WTC11 (cell line): Measurements from ENCODE around the gene CELF1. TPM values are rescaled to one million over a fixed set of nuclear protein-coding genes. Genes with fewer than 3 reads are reported as not detected.

Experiments used
- ATAC-seq: fragments of 200-7000 bp; cut with Tn5 transposase; 2 replicates; pipeline ENCODE4 v1.10.0; 2021; ENCODE audit warnings: mild to moderate bottlenecking, moderate library complexity
- CTCF ChIA-PET: fragments of 300-600 bp; sonication (Branson Sonifier 250); formaldehyde crosslinking; loops from one replicate; lab custom pipeline; 2021; ENCODE audit warnings: antibody characterized with exemption; lab: Charles Lee
- POLR2A ChIA-PET: fragments of 350-600 bp; sonication (Branson Sonifier 250); formaldehyde crosslinking; loops from one replicate; lab custom pipeline; 2021; ENCODE audit warnings: antibody characterized with exemption; lab: Charles Lee
- DNase-seq: peaks from one replicate; pipeline ENCODE4 v3.0.0; 2021; ENCODE audit warnings: low spot score
- H3K27ac Mint-ChIP-seq: 2 replicates; pipeline ENCODE4 v1.8.0; 2021; ENCODE audit warnings: mixed read lengths
- H3K27me3 Mint-ChIP-seq: 2 replicates; pipeline ENCODE4 v1.8.0; 2021; ENCODE audit warnings: low read depth, mild to moderate bottlenecking, moderate library complexity, mixed read lengths
- H3K36me3 Mint-ChIP-seq: 2 replicates; pipeline ENCODE4 v1.8.0; 2021; ENCODE audit warnings: mixed read lengths
- H3K4me1 Mint-ChIP-seq: 2 replicates; pipeline ENCODE4 v1.8.0; 2022; ENCODE audit warnings: mixed read lengths
- H3K4me3 Mint-ChIP-seq: 2 replicates; pipeline ENCODE4 v1.8.0; 2021; ENCODE audit warnings: mild to moderate bottlenecking, moderate library complexity, mixed read lengths
- H3K9me3 Mint-ChIP-seq: 2 replicates; pipeline ENCODE4 v1.8.0; 2021; ENCODE audit warnings: mixed read lengths
- ATF2 ChIP-seq: sonication (generic); formaldehyde crosslinking; IDR thresholded peaks from 2 replicates; pipeline ENCODE4 v1.8.1; 2022; ENCODE audit warnings: low read depth, missing genetic modification reagents, borderline replicate concordance
- CBFB ChIP-seq: sonication (generic); formaldehyde crosslinking; IDR thresholded peaks from 2 replicates; pipeline ENCODE4 v1.8.1; 2022; ENCODE audit warnings: mild to moderate bottlenecking, low read depth, missing genetic modification reagents
- EMX1 ChIP-seq: fragments of 250-450 bp; sonication (Bioruptor Pico); IDR thresholded peaks from 2 replicates; pipeline ENCODE4 v1.8.0; 2021; ENCODE audit warnings: mild to moderate bottlenecking
- ERG ChIP-seq: fragments of 250-450 bp; sonication (Bioruptor Pico); IDR thresholded peaks from 2 replicates; pipeline ENCODE4 v1.8.0; 2021; ENCODE audit warnings: mild to moderate bottlenecking
- ETV6 ChIP-seq: sonication (generic); formaldehyde crosslinking; IDR thresholded peaks from 2 replicates; pipeline ENCODE4 v1.8.1; 2022; ENCODE audit warnings: mild to moderate bottlenecking, missing genetic modification reagents
- FOXP4 ChIP-seq: sonication (generic); formaldehyde crosslinking; IDR thresholded peaks from 2 replicates; pipeline ENCODE4 v1.8.0; 2022; ENCODE audit warnings: mild to moderate bottlenecking, missing genetic modification reagents
- JUN ChIP-seq: sonication (generic); formaldehyde crosslinking; IDR thresholded peaks from 2 replicates; pipeline ENCODE4 v1.8.0; 2023; ENCODE audit warnings: mild to moderate bottlenecking, missing genetic modification reagents
- MYBL2 ChIP-seq: sonication (generic); formaldehyde crosslinking; IDR thresholded peaks from 2 replicates; pipeline ENCODE4 v1.8.1; 2023; ENCODE audit warnings: mild to moderate bottlenecking, moderate library complexity, missing genetic modification reagents
- NFYB ChIP-seq: sonication (generic); formaldehyde crosslinking; conservative IDR thresholded peaks from 2 replicates; pipeline ENCODE4 v1.8.0; 2022; ENCODE audit warnings: low read depth, missing genetic modification reagents
- NR3C1 ChIP-seq: sonication (generic); formaldehyde crosslinking; conservative IDR thresholded peaks from 2 replicates; pipeline ENCODE4 v1.8.1; 2023; ENCODE audit warnings: low read depth, mild to moderate bottlenecking, missing genetic modification reagents
- RORB ChIP-seq: fragments of 250-450 bp; sonication (Bioruptor Pico); IDR thresholded peaks from 2 replicates; pipeline ENCODE4 v1.9.0; 2021; ENCODE audit warnings: mild to moderate bottlenecking
- TEAD1 ChIP-seq: sonication (generic); formaldehyde crosslinking; IDR thresholded peaks from 2 replicates; pipeline ENCODE4 v1.8.0; 2022; ENCODE audit warnings: mild to moderate bottlenecking, missing genetic modification reagents
- USF1 ChIP-seq: sonication (generic); formaldehyde crosslinking; IDR thresholded peaks from 2 replicates; pipeline ENCODE4 v1.8.0; 2022; ENCODE audit warnings: mild to moderate bottlenecking, missing genetic modification reagents
- ZNF121 ChIP-seq: sonication (generic); formaldehyde crosslinking; IDR thresholded peaks from 2 replicates; pipeline ENCODE4 v1.8.0; 2023; ENCODE audit warnings: missing genetic modification reagents
- ZNF281 ChIP-seq: sonication (generic); formaldehyde crosslinking; IDR thresholded peaks from 2 replicates; pipeline ENCODE4 v1.8.0; 2023; ENCODE audit warnings: mild to moderate bottlenecking, missing genetic modification reagents
- total RNA-seq: library from RNA; stranded (reverse); gene quantifications from 3 replicates; pipeline ENCODE4 v1.2.3, GENCODE V29; 2021
- TF ChIP-seq, protein P1 (sequence below): sonication (generic); formaldehyde crosslinking; IDR thresholded peaks from 2 replicates; pipeline ENCODE4 v1.8.1; 2023; ENCODE audit warnings: mild to moderate bottlenecking, missing genetic modification reagents, moderate library complexity
- TF ChIP-seq, protein P2 (sequence below): sonication (generic); formaldehyde crosslinking; IDR thresholded peaks from 2 replicates; pipeline ENCODE4 v1.8.1; 2023; ENCODE audit warnings: mild to moderate bottlenecking, missing genetic modification reagents
- TF ChIP-seq, protein P3 (sequence below): sonication (generic); formaldehyde crosslinking; IDR thresholded peaks from 2 replicates; pipeline ENCODE4 v1.8.0; 2022; ENCODE audit warnings: mild to moderate bottlenecking, missing genetic modification reagents
- TF ChIP-seq, protein P4 (sequence below): sonication (generic); formaldehyde crosslinking; conservative IDR thresholded peaks from 2 replicates; pipeline ENCODE4 v1.8.1; 2022; ENCODE audit warnings: mild to moderate bottlenecking, missing genetic modification reagents

Gene CELF1
- total RNA-seq, 1 experiment from 2014 or later: 177 TPM

GRCh38 chr11:47591764-47592163, 38.8 kb upstream of the CELF1 start:
- POLR2A ChIA-PET: no interaction called here
- Mint-ChIP-seq H3K27me3 (peaks cover 67% of the 10 kb centered on the region), H3K9me3 (no peaks in the 10 kb centered on the region), H3K4me1 (peaks cover 26% of the 10 kb centered on the region), H3K36me3 (no peaks in the 10 kb centered on the region), H3K27ac (no peak overlapping the region; the same call in 1 of the 2 replicates), H3K4me3 (0 out of 2 replicates have a peak overlapping the region, but pooled peaks have one; percentile 18)
- DNase-seq: no peak
- no peak for ATAC-seq
- CTCF ChIA-PET: interaction anchor here (0.6 to 1.4 kb wide), 2 partner anchors 14 to 1310 kb away, joined by 3 read pairs; no protein-coding TSS in a partner anchor
- TF ChIP-seq EMX1 (CRISPR knock-in tag) (no peak), CBFB (no peak), MYBL2 (CRISPR knock-in tag) (no peak), NFYB (CRISPR knock-in tag) (no peak), ZNF121 (CRISPR knock-in tag) (no peak), ZNF281 (no peak), ERG (no peak), NR3C1 (CRISPR knock-in tag) (no peak)
- TF ChIP-seq, protein P1, sequence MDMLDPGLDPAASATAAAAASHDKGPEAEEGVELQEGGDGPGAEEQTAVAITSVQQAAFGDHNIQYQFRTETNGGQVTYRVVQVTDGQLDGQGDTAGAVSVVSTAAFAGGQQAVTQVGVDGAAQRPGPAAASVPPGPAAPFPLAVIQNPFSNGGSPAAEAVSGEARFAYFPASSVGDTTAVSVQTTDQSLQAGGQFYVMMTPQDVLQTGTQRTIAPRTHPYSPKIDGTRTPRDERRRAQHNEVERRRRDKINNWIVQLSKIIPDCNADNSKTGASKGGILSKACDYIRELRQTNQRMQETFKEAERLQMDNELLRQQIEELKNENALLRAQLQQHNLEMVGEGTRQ (CRISPR knock-in tag): no peak
- TF ChIP-seq, protein P2, sequence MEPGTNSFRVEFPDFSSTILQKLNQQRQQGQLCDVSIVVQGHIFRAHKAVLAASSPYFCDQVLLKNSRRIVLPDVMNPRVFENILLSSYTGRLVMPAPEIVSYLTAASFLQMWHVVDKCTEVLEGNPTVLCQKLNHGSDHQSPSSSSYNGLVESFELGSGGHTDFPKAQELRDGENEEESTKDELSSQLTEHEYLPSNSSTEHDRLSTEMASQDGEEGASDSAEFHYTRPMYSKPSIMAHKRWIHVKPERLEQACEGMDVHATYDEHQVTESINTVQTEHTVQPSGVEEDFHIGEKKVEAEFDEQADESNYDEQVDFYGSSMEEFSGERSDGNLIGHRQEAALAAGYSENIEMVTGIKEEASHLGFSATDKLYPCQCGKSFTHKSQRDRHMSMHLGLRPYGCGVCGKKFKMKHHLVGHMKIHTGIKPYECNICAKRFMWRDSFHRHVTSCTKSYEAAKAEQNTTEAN (CRISPR knock-in tag): no peak

- peak overlapping the region; percentile 57 for H3K4me3 Mint-ChIP-seq
- ATAC-seq: peak; percentile 62
- CTCF ChIA-PET: interaction anchor here (1.2 kb wide), 1 partner anchor 27 kb away, joined by 5 read pairs; no protein-coding TSS in a partner anchor
- TF ChIP-seq JUN (CRISPR knock-in tag) (0 out of 2 replicates have a peak, but pooled peaks have one; percentile 33), USF1 (CRISPR knock-in tag) (peak; percentile 52; the same call in 1 of the 2 replicates), ATF2 (CRISPR knock-in tag) (no peak), TEAD1 (CRISPR knock-in tag) (peak; percentile 58; the same call in 1 of the 2 replicates), NFYB (CRISPR knock-in tag) (0 out of 2 replicates have a peak, but pooled peaks have one; percentile 19), FOXP4 (CRISPR knock-in tag) (peak; percentile 63; the same call in 1 of the 2 replicates), RORB (no peak), CBFB (0 out of 2 replicates have a peak, but pooled peaks have one; percentile 68), ETV6 (CRISPR knock-in tag) (no peak)
- TF ChIP-seq, protein P3, sequence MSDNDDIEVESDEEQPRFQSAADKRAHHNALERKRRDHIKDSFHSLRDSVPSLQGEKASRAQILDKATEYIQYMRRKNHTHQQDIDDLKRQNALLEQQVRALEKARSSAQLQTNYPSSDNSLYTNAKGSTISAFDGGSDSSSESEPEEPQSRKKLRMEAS (CRISPR knock-in tag): peak; percentile 94
- TF ChIP-seq, protein P4, sequence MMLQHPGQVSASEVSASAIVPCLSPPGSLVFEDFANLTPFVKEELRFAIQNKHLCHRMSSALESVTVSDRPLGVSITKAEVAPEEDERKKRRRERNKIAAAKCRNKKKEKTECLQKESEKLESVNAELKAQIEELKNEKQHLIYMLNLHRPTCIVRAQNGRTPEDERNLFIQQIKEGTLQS (CRISPR knock-in tag): no peak
Observed at GRCh38 chr11:47589977-47590861, 37.3 kb upstream of the CELF1 start.

More at GRCh38 chr11:47589977-47590861, 37.3 kb upstream of the CELF1 start:
- Mint-ChIP-seq H3K36me3 (0 out of 2 replicates have a peak, but pooled peaks cover under 1% of the 10 kb centered on the region), H3K27ac (no peak overlapping the region), H3K27me3 (peaks cover 57% of the 10 kb centered on the region), H3K4me1 (peaks cover 26% of the 10 kb centered on the region), H3K9me3 (no peaks in the 10 kb centered on the region)
- POLR2A ChIA-PET: no interaction called here
- DNase-seq: peak; percentile 60
